ENCODE data around the gene TRIO. TPM values are rescaled to one million over a fixed set of nuclear protein-coding genes. Genes with fewer than 3 reads are reported as not detected.

The TRIO gene
- total and polyA plus RNA-seq, 10 of the 15 experiments (the other 5 are each of a cell fraction or from before 2014, with no cell fraction given), result 5.1 to 96.4 (median 44.6) TPM

GRCh38 chr5:14151416-14151815, 8.3 kb downstream of the TRIO start (continued):
- TF ChIP-seq USF1 (IDR thresholded peaks at IDR 0.05; ENCODE audit: borderline replicate concordance, extremely low read length, insufficient read depth, low read depth, low read length) (no peak), SIN3A (IDR thresholded peaks at IDR 0.05; ENCODE audit: low read depth, low read length) (no peak), BRCA1 (IDR thresholded peaks at IDR 0.05; ENCODE audit: low read depth, low read length) (no peak), ZNF592 (IDR thresholded peaks at IDR 0.05) (no peak), SPI1 (IDR thresholded peaks at IDR 0.05; ENCODE audit: borderline replicate concordance, insufficient read depth, low read depth, low read length) (no peak)
